K562 (cell line): Measurements from ENCODE around the gene USHBP1. TPM values are rescaled to one million over a fixed set of nuclear protein-coding genes. Genes with fewer than 3 reads are reported as not detected.

Source experiments
- BRD9 ChIP-seq: fragments of 450-650 bp; IDR thresholded peaks from 2 replicates; pipeline ENCODE4 v1.6.1; 2018; ENCODE audit warnings: low read depth; ENCODE audit not compliant: partially characterized antibody
- CBX1 ChIP-seq: sonication (generic); IDR thresholded peaks from 2 replicates; pipeline ENCODE4 v1.6.1; 2016; ENCODE audit warnings: antibody characterized with exemption, low read depth, mild to moderate bottlenecking
- CTCF ChIP-seq, 3 experiments: IDR thresholded peaks in 2 of 3; conservative IDR thresholded peaks in 1 of 3; 2 replicates each; pipeline ENCODE4 v1.5.1; 2011 to 2012; ENCODE audit warnings: low read length in 3 of 3, mild to moderate bottlenecking in 3 of 3, control low read depth in 2 of 3, improper control_type of control experiment in 1 of 3, inconsistent platforms in 1 of 3, low read depth in 1 of 3, mixed read lengths in 1 of 3, moderate library complexity in 1 of 3; ENCODE audit not compliant: insufficient read depth in 2 of 3
- NFIC ChIP-seq: fragments of 450-650 bp; IDR thresholded peaks from 2 replicates; pipeline ENCODE4 v1.6.1; 2017; ENCODE audit warnings: mild to moderate bottlenecking, inconsistent platforms
- PBX2 ChIP-seq, 2 experiments: IDR thresholded peaks in 1 of 2; conservative IDR thresholded peaks in 1 of 2; 2 replicates each; pipeline ENCODE4 v1.6.1; 2016; ENCODE audit warnings: low read depth in 2 of 2, mild to moderate bottlenecking in 1 of 2, missing compliant biosample characterization in 1 of 2, missing genetic modification characterization in 1 of 2, moderate library complexity in 1 of 2
- RBBP5 ChIP-seq: fragments of 200-600 bp; sonication (generic); IDR thresholded peaks from 2 replicates; pipeline ENCODE4 v1.6.1; 2012; ENCODE audit warnings: borderline replicate concordance, mild to moderate bottlenecking, low read length, control low read depth, inconsistent platforms; ENCODE audit not compliant: insufficient read depth, poor library complexity, severe bottlenecking
- RBM15 ChIP-seq: fragments of 200-400 bp; formaldehyde crosslinking; IDR thresholded peaks from 2 replicates; pipeline ENCODE4 v1.6.1; 2018; ENCODE audit warnings: mild to moderate bottlenecking, low read length, moderate library complexity; ENCODE audit not compliant: insufficient read depth
- RNF219 ChIP-seq: fragments of 250-450 bp; sonication (Bioruptor Pico); IDR thresholded peaks from 2 replicates; pipeline ENCODE4 v1.5.0; 2022; ENCODE audit warnings: mild to moderate bottlenecking
- SNRNP70 ChIP-seq: fragments of 200-400 bp; formaldehyde crosslinking; optimal IDR thresholded peaks from 2 replicates; pipeline ENCODE3; 2017; ENCODE audit warnings: low read depth, low read length
- SRSF9 ChIP-seq: fragments of 200-400 bp; formaldehyde crosslinking; IDR thresholded peaks from 2 replicates; pipeline ENCODE4 v1.6.1; 2017; ENCODE audit warnings: low read depth, low read length, borderline replicate concordance
- VEZF1 ChIP-seq: fragments of 200-800 bp; sonication (Bioruptor generic); IDR thresholded peaks from 2 replicates; pipeline ENCODE4 v1.6.1; 2017; ENCODE audit warnings: missing genetic modification characterization, missing compliant biosample characterization
- XRCC3 ChIP-seq: fragments of 450-650 bp; IDR thresholded peaks from 2 replicates; pipeline ENCODE4 v1.6.1; 2017; ENCODE audit warnings: mild to moderate bottlenecking, moderate library complexity
- ZNF124 ChIP-seq: sonication (generic); formaldehyde crosslinking; IDR thresholded peaks from 2 replicates; pipeline ENCODE4 v1.8.1; 2022; ENCODE audit warnings: missing genetic modification reagents
- polyA plus RNA-seq, 8 experiments: library from polyadenylated mRNA; depleted of rRNA in 4 of 8; stranded (reverse) in 5 of 8; unstranded in 3 of 8; fragments of >200 nt; fragmentation: Nextera tagmentation in 2 of 8; fragmentation: Illumina TruSeq in 1 of 8; extraction: Ambion mirVana in 2 of 8; extraction: Trizol in 1 of 8; gene quantifications; 2 replicates each; pipeline versions ENCODE4 v1.2.1 to v1.2.3, GENCODE V29; 2011 to 2014; ENCODE audit warnings: inconsistent platforms in 1 of 8, missing spikeins in 1 of 8
- total RNA-seq, 7 experiments: library from RNA; depleted of rRNA in 6 of 7; stranded (reverse); fragments of >200 nt in 6 of 7; fragmentation: Illumina TruSeq in 2 of 7; extraction: Trizol in 2 of 7; gene quantifications; 2 replicates each; pipeline versions ENCODE4 v1.2.1 to v1.2.3, GENCODE V29; 2011 to 2021; ENCODE audit warnings: low replicate concordance in 1 of 7
- TF ChIP-seq, protein P1 (sequence below): fragments of 450-650 bp; conservative IDR thresholded peaks from 2 replicates; pipeline ENCODE4 v1.6.1; 2016; ENCODE audit warnings: missing genetic modification characterization, low read depth, mild to moderate bottlenecking, missing compliant biosample characterization, moderate library complexity
- TF ChIP-seq, protein P2 (sequence below): sonication (generic); formaldehyde crosslinking; IDR thresholded peaks from 2 replicates; pipeline ENCODE4 v1.8.1; 2022; ENCODE audit warnings: missing genetic modification reagents

The USHBP1 gene
- total and polyA plus RNA-seq, 9 of the 15 experiments (the other 6 are each of a cell fraction or from before 2014, with no cell fraction given): 0.03 to 0.10 (median 0.05) TPM; not detected in 5

DNA sequence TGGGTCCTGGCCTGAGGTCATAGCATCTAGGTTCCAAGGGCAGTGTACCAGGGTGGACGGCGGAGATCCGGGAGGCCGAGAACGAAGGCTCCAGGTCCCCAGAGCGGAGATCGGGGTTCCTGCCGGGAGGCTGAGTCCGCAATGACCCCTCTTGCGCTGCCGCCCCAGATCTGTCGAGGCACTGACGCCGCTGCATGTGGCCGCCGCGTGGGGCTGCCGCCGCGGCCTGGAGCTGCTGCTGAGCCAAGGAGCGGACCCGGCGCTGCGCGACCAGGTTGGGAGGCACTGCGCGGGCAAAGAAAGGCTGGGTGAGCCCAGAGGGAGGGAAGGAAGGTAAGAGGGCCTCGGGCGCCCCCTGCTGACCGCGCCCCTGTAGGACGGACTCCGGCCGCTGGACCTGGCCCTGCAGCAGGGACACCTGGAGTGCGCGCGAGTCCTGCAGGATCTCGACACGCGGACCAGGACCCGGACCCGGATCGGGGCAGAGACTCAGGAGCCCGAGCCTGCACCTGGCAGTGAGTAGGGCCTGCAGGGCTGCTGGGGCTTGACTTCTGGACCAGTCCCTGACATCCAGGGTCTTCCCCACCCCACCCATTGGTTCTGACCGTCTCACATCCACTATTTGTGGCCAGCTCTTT lies 18.1 kb upstream of the USHBP1 start (continued):
- TF ChIP-seq RBBP5 (no peak), BRD9 (no peak), CBX1 (peak; percentile 32; the same call in 1 of the 2 replicates), PBX2 (CRISPR knock-in tag; IDR thresholded peaks at IDR 0.05; ENCODE audit: low read depth) (no peak), PBX2 (tag; conservative IDR thresholded peaks at IDR 0.05; ENCODE audit: low read depth) (no peak), SNRNP70 (no peak), VEZF1 (CRISPR knock-in tag) (no peak), SRSF9 (no peak), RNF219 (CRISPR knock-in tag) (no peak), RBM15 (no peak), ZNF124 (CRISPR knock-in tag) (no peak), XRCC3 (no peak), CTCF (IDR thresholded peaks at IDR 0.05 in 2 of 3, conservative IDR thresholded peaks at IDR 0.05 in 1 of 3; ENCODE audit: insufficient read depth in 2 of 3, low read depth in 1 of 3, low read length in 3 of 3) (peak; percentile 88 to 95 (median 94)), NFIC (no peak; the same call in 1 of the 2 replicates)
- TF ChIP-seq, protein P1, sequence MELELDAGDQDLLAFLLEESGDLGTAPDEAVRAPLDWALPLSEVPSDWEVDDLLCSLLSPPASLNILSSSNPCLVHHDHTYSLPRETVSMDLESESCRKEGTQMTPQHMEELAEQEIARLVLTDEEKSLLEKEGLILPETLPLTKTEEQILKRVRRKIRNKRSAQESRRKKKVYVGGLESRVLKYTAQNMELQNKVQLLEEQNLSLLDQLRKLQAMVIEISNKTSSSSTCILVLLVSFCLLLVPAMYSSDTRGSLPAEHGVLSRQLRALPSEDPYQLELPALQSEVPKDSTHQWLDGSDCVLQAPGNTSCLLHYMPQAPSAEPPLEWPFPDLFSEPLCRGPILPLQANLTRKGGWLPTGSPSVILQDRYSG (tag): no peak
- TF ChIP-seq, protein P2, sequence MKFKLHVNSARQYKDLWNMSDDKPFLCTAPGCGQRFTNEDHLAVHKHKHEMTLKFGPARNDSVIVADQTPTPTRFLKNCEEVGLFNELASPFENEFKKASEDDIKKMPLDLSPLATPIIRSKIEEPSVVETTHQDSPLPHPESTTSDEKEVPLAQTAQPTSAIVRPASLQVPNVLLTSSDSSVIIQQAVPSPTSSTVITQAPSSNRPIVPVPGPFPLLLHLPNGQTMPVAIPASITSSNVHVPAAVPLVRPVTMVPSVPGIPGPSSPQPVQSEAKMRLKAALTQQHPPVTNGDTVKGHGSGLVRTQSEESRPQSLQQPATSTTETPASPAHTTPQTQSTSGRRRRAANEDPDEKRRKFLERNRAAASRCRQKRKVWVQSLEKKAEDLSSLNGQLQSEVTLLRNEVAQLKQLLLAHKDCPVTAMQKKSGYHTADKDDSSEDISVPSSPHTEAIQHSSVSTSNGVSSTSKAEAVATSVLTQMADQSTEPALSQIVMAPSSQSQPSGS: no peak
